GM13977 (cell line): Measurements from ENCODE around the gene VPS25.

Experiments used
- DNase-seq: peaks from one replicate; pipeline ENCODE4 v3.0.0; 2012; ENCODE audit warnings: low spot score
- CTCF ChIP-seq: IDR thresholded peaks from 2 replicates; pipeline ENCODE4 v1.5.1; 2012; ENCODE audit warnings: mild to moderate bottlenecking, control low read depth; ENCODE audit not compliant: insufficient read depth; ENCODE audit errors: extremely low read depth, missing control alignments
- in situ Hi-C: fragments of 300-500 bp; cut with MboI; formaldehyde crosslinking; loops from one replicate; pipeline ENCODE4 v1.12.0; 2022; ENCODE audit warnings: low sequenced_read_pairs, low pct_unique_long_range_greater_than_20kb, mixed read lengths, inconsistent platforms; ENCODE audit not compliant: unreplicated experiment

The VPS25 gene

GRCh38 chr17:42772945-42773289, 332 bp upstream of the VPS25 start:
- TF ChIP-seq CTCF: no peak
- in situ Hi-C loops: no loop called here

GRCh38 chr17:42774066-42774745, 957 bp downstream of the VPS25 start:
- in situ Hi-C loops: no loop called here
- no peak for DNase-seq
- no peak for TF ChIP-seq CTCF

More at GRCh38 chr17:42772945-42773289, 332 bp upstream of the VPS25 start:
- no peak for DNase-seq

- in situ Hi-C loops: no loop called here
- DNase-seq: peak; percentile 62
- peak; percentile 9 for TF ChIP-seq CTCF
Measured at GRCh38 chr17:42775534-42776098, 2.4 kb downstream of the VPS25 start.

- in situ Hi-C loops: no loop called here
- TF ChIP-seq CTCF: no peak
Measured at GRCh38 chr17:42778570-42778969, 5.3 kb downstream of the VPS25 start.

GRCh38 chr17:42779304-42779935, 6.2 kb downstream of the VPS25 start:
- no peak for TF ChIP-seq CTCF
- no peak for DNase-seq
- in situ Hi-C loops: no loop called here

More at GRCh38 chr17:42778570-42778969, 5.3 kb downstream of the VPS25 start:
- DNase-seq: no peak

- DNase-seq: peak; percentile 65
- in situ Hi-C loops: no loop called here
- TF ChIP-seq CTCF: no peak
Measured at GRCh38 chr17:42779936-42780850, 6.9 kb downstream of the VPS25 start, which contains the start of gene WNK4. Gene WNK4 (plus strand): TSS chr17:42780610. CDS start chr17:42780699, 89 bp downstream.
